PC-9 (cell line): Measurements from ENCODE around the gene CAST. TPM values are rescaled to one million over a fixed set of nuclear protein-coding genes. Genes with fewer than 3 reads are reported as not detected.

Source experiments
- BruUV-seq: library from RNA; stranded (reverse); fragments of 400-500 nt; replicated peaks from 2 replicates; lab custom pipeline; 2021; lab: Mats Ljungman, UMichigan
- CTCF ChIA-PET: fragments of 300-600 bp; sonication (Branson Sonifier 250); formaldehyde crosslinking; loops from one replicate; lab custom pipeline; 2022; ENCODE audit warnings: antibody characterized with exemption; lab: Charles Lee
- POLR2A ChIA-PET: fragments of 300-600 bp; sonication (Branson Sonifier 250); formaldehyde crosslinking; loops from one replicate; lab custom pipeline; 2022; ENCODE audit warnings: antibody characterized with exemption; ENCODE audit not compliant: unreplicated experiment; lab: Charles Lee
- DNase-seq, 2 experiments: peaks; one replicate each; pipeline versions ENCODE4 v3.0.0 to v3.0.0-alpha.2; 2015 to 2022; ENCODE audit warnings: mixed read lengths in 1 of 2
- H2AFZ ChIP-seq: fragments of 200-600 bp; sonication (generic); 2 replicates; pipeline ENCODE4 v1.8.1; 2017; ENCODE audit warnings: antibody characterized with exemption
- H3F3A ChIP-seq: fragments of 200-600 bp; sonication (generic); 2 replicates; pipeline ENCODE4 v1.8.1; 2017; ENCODE audit warnings: antibody characterized with exemption, mild to moderate bottlenecking, low read depth; ENCODE audit not compliant: insufficient read depth
- H3K27ac ChIP-seq: fragments of 200-600 bp; sonication (generic); 2 replicates; pipeline ENCODE4 v1.6.1; 2016; ENCODE audit warnings: mixed run types
- H3K27me3 ChIP-seq: fragments of 200-600 bp; sonication (generic); 2 replicates; pipeline ENCODE4 v1.6.1; 2016; ENCODE audit warnings: low read depth, mixed run types; ENCODE audit not compliant: insufficient read depth
- H3K36me3 ChIP-seq: fragments of 200-600 bp; sonication (generic); 2 replicates; pipeline ENCODE4 v1.6.1; 2016; ENCODE audit warnings: low read depth, mixed run types
- H3K4me1 ChIP-seq: fragments of 200-600 bp; sonication (generic); replicated peaks from 2 replicates; pipeline ENCODE4 v1.6.1; 2016; ENCODE audit warnings: mixed run types; ENCODE audit not compliant: insufficient read depth
- H3K4me2 ChIP-seq: fragments of 200-600 bp; sonication (generic); 2 replicates; pipeline ENCODE4 v1.6.1; 2017; ENCODE audit warnings: mixed run types
- H3K4me3 ChIP-seq: fragments of 200-600 bp; sonication (generic); 2 replicates; pipeline ENCODE4 v1.6.1; 2016; ENCODE audit warnings: mixed run types
- H3K79me2 ChIP-seq: fragments of 200-600 bp; sonication (generic); 2 replicates; pipeline ENCODE4 v1.6.1; 2017; ENCODE audit warnings: low read depth, mixed run types
- H3K9me2 ChIP-seq: fragments of 200-600 bp; sonication (generic); 2 replicates; pipeline ENCODE4 v1.8.1; 2017; ENCODE audit warnings: mild to moderate bottlenecking; ENCODE audit not compliant: insufficient read depth
- H3K9me3 ChIP-seq: fragments of 200-600 bp; sonication (generic); 2 replicates; pipeline ENCODE4 v1.8.1; 2016; ENCODE audit warnings: low read depth; ENCODE audit not compliant: insufficient read depth
- H4K20me1 ChIP-seq: fragments of 200-600 bp; sonication (generic); 2 replicates; pipeline ENCODE4 v1.8.1; 2017; ENCODE audit not compliant: insufficient read depth
- EZH2 ChIP-seq: fragments of 200-600 bp; sonication (generic); IDR thresholded peaks from 2 replicates; pipeline ENCODE4 v1.8.0; 2017; ENCODE audit warnings: antibody characterized with exemption, low read depth
- intact Hi-C: fragments of 100-400 bp; cut with micrococcal nuclease; formaldehyde crosslinking; loops from one replicate; pipeline ENCODE4 v1.10.0; 2022; ENCODE audit not compliant: unreplicated experiment
- total RNA-seq: library from RNA; stranded (reverse); gene quantifications from 2 replicates; pipeline ENCODE4 v1.2.3, GENCODE V29; 2021
- TF ChIP-seq, protein P1 (sequence below): fragments of 200-600 bp; sonication (generic); conservative IDR thresholded peaks from 2 replicates; pipeline ENCODE4 v1.6.1; 2017; ENCODE audit warnings: mixed run types, antibody characterized with exemption, mild to moderate bottlenecking, moderate library complexity

The CAST gene
- total RNA-seq, 1 experiment from 2014 or later: 289 TPM

GRCh38 chr5:96741106-96741505 is 78.9 kb downstream of the CAST start:
- POLR2A ChIA-PET: no interaction called here
- Histone ChIP-seq H3K4me1 (peaks cover 4% of the 10 kb centered on the region; the same call in 1 of the 2 replicates), H3K9me3 (no peaks in the 10 kb centered on the region), H3K27me3 (no peaks in the 10 kb centered on the region), H3K9me2 (no peaks in the 10 kb centered on the region), H3K79me2 (peaks cover 7% of the 10 kb centered on the region), H3K27ac (no peak overlapping the region), H3K4me2 (no peak overlapping the region), H2AFZ (no peak overlapping the region), H4K20me1 (no peaks in the 10 kb centered on the region), H3K4me3 (no peak overlapping the region), H3K36me3 (peaks cover 80% of the 10 kb centered on the region), H3F3A (peaks cover 19% of the 10 kb centered on the region; the same call in 1 of the 2 replicates)
- CTCF ChIA-PET: no interaction called here
- TF ChIP-seq EZH2: no peak
- TF ChIP-seq, protein P1, sequence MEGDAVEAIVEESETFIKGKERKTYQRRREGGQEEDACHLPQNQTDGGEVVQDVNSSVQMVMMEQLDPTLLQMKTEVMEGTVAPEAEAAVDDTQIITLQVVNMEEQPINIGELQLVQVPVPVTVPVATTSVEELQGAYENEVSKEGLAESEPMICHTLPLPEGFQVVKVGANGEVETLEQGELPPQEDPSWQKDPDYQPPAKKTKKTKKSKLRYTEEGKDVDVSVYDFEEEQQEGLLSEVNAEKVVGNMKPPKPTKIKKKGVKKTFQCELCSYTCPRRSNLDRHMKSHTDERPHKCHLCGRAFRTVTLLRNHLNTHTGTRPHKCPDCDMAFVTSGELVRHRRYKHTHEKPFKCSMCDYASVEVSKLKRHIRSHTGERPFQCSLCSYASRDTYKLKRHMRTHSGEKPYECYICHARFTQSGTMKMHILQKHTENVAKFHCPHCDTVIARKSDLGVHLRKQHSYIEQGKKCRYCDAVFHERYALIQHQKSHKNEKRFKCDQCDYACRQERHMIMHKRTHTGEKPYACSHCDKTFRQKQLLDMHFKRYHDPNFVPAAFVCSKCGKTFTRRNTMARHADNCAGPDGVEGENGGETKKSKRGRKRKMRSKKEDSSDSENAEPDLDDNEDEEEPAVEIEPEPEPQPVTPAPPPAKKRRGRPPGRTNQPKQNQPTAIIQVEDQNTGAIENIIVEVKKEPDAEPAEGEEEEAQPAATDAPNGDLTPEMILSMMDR: no peak
- no TSS peak for BruUV-seq
- intact Hi-C loops: loop anchor here (10.0 kb wide), 1 partner anchor 396 kb away; no protein-coding TSS in a partner anchor
- no peak for DNase-seq

- no peak overlapping the region for H3K27ac ChIP-seq
- intact Hi-C loops: loop anchor here (10.0 kb wide), 1 partner anchor 397 kb away; no protein-coding TSS in a partner anchor
- H4K20me1 ChIP-seq: no peaks in the 10 kb centered on the region
- no peak overlapping the region for H3K4me3 ChIP-seq
- H3K36me3 ChIP-seq: peaks cover 79% of the 10 kb centered on the region
- no peaks in the 10 kb centered on the region for H3K9me2 ChIP-seq
- H2AFZ ChIP-seq: no peak overlapping the region
- DNase-seq: no peak
- H3K4me2 ChIP-seq: no peak overlapping the region
- POLR2A ChIA-PET: no interaction called here
- no peaks in the 10 kb centered on the region for H3K4me1 ChIP-seq
- no TSS peak for BruUV-seq
- no peaks in the 10 kb centered on the region for H3K9me3 ChIP-seq
- CTCF ChIA-PET: no interaction called here
- H3F3A ChIP-seq: peaks cover 24% of the 10 kb centered on the region; the same call in 1 of the 2 replicates
- TF ChIP-seq, protein P1: no peak
- H3K79me2 ChIP-seq: 0 out of 2 replicates have a peak, but pooled peaks cover 2% of the 10 kb centered on the region
- no peaks in the 10 kb centered on the region for H3K27me3 ChIP-seq
Observed at GRCh38 chr5:96741891-96742309, 79.7 kb downstream of the CAST start.

GRCh38 chr5:96742538-96742937 is 80.4 kb downstream of the CAST start:
- H3K4me2 ChIP-seq: no peak overlapping the region
- no peaks in the 10 kb centered on the region for H3K9me2 ChIP-seq
- no peaks in the 10 kb centered on the region for H3K79me2 ChIP-seq
- H2AFZ ChIP-seq: no peak overlapping the region
- CTCF ChIA-PET: no interaction called here
- no peaks in the 10 kb centered on the region for H4K20me1 ChIP-seq
- intact Hi-C loops: loop anchor here (10.0 kb wide), 1 partner anchor 398 kb away; no protein-coding TSS in a partner anchor
- no TSS peak for BruUV-seq
- TF ChIP-seq EZH2: no peak
- TF ChIP-seq, protein P1: no peak
- POLR2A ChIA-PET: interaction anchor here (0.7 kb wide), 1 partner anchor 18 kb away, joined by 9 read pairs; no protein-coding TSS in a partner anchor
- H3F3A ChIP-seq: peaks cover 29% of the 10 kb centered on the region; the same call in 1 of the 2 replicates
- H3K36me3 ChIP-seq: peaks cover 78% of the 10 kb centered on the region
- H3K27me3 ChIP-seq: no peaks in the 10 kb centered on the region
- DNase-seq: no peak
- H3K27ac ChIP-seq: no peak overlapping the region
- H3K9me3 ChIP-seq: no peaks in the 10 kb centered on the region
- no peaks in the 10 kb centered on the region for H3K4me1 ChIP-seq
- H3K4me3 ChIP-seq: no peak overlapping the region
